Common myeloid progenitor, CD34-positive (primary cell): Measurements from ENCODE around the gene IL26.
A peak's percentile ranks its signal among the peaks of the same experiment; 100 is the strongest.
"Not testable (repeated sequence)": the region's sequence is repeated elsewhere in the genome, so short reads cannot be mapped to it uniquely, and the experiment has no call there.

Source experiments
- CTCF ChIA-PET: fragments of 350-600 bp; sonication (Branson Sonifier 250); formaldehyde crosslinking; loops from one replicate; lab custom pipeline; 2021; ENCODE audit warnings: antibody characterized with exemption; lab: Charles Lee
- POLR2A ChIA-PET: fragments of 350-600 bp; sonication (Branson Sonifier 250); formaldehyde crosslinking; loops from one replicate; lab custom pipeline; 2021; ENCODE audit warnings: antibody characterized with exemption; lab: Charles Lee
- DNase-seq, 3 donors: peaks; one replicate each; pipeline versions ENCODE4 v3.0.0 to v3.0.0-alpha.2; 2013
- H3K27ac ChIP-seq, 2 experiments: 1 replicate in 1 of 2; 2 replicates in 1 of 2; pipeline ENCODE4 v1.7.0; 2013; ENCODE audit warnings: inconsistent platforms in 2 of 2, low read length in 2 of 2, mild to moderate bottlenecking in 2 of 2, low read depth in 1 of 2, moderate library complexity in 1 of 2; ENCODE audit not compliant: severe bottlenecking in 2 of 2, insufficient read depth in 1 of 2, poor library complexity in 1 of 2
- H3K27me3 ChIP-seq, 5 experiments: replicated peaks in 2 of 5; 1 replicate in 3 of 5; 2 replicates in 2 of 5; pipeline versions ENCODE4 v1.6.1 to v1.7.0; 2013; ENCODE audit warnings: low read length in 4 of 5, mild to moderate bottlenecking in 2 of 5, moderate library complexity in 2 of 5, inconsistent platforms in 1 of 5; ENCODE audit not compliant: insufficient read depth in 5 of 5, control insufficient read depth in 4 of 5
- H3K36me3 ChIP-seq, 4 experiments: 1 replicate in 2 of 4; 2 replicates in 2 of 4; pipeline versions ENCODE4 v1.6.1 to v1.7.0; 2013; ENCODE audit warnings: low read length in 3 of 4, control low read depth in 1 of 4, mild to moderate bottlenecking in 1 of 4; ENCODE audit not compliant: control insufficient read depth in 4 of 4, insufficient read depth in 4 of 4
- H3K4me1 ChIP-seq, 4 experiments: 1 replicate in 3 of 4; 2 replicates in 1 of 4; pipeline versions ENCODE4 v1.6.1 to v1.7.1; 2013; ENCODE audit warnings: low read length in 3 of 4, mild to moderate bottlenecking in 3 of 4, control low read depth in 1 of 4, inconsistent platforms in 1 of 4, moderate library complexity in 1 of 4; ENCODE audit not compliant: control insufficient read depth in 4 of 4, insufficient read depth in 4 of 4; ENCODE audit errors: control extremely low read depth in 1 of 4
- H3K4me3 ChIP-seq, 7 experiments: 1 replicate in 4 of 7; 2 replicates in 3 of 7; pipeline versions ENCODE4 v1.5.1 to v1.7.0; 2013; ENCODE audit warnings: mild to moderate bottlenecking in 7 of 7, low read length in 6 of 7, moderate library complexity in 6 of 7, inconsistent platforms in 2 of 7, low read depth in 2 of 7, control low read depth in 1 of 7; ENCODE audit not compliant: insufficient read depth in 4 of 7, control insufficient read depth in 1 of 7; ENCODE audit errors: extremely low read depth in 1 of 7
- H3K9me3 ChIP-seq, 5 experiments: 1 replicate in 4 of 5; 2 replicates in 1 of 5; pipeline versions ENCODE4 v1.6.1 to v1.7.1; 2013; ENCODE audit warnings: low read length in 4 of 5, mild to moderate bottlenecking in 2 of 5, inconsistent platforms in 1 of 5, low read depth in 1 of 5, moderate library complexity in 1 of 5; ENCODE audit not compliant: control insufficient read depth in 4 of 5, insufficient read depth in 2 of 5; ENCODE audit errors: control extremely low read depth in 1 of 5
- WGBS: methylation state at CpG from one replicate; pipeline ENCODE4 v1.1.5; 2013; ENCODE audit not compliant: insufficient coverage; 5-methylcytosine and 5-hydroxymethylcytosine counted together

Gene IL26

DNA sequence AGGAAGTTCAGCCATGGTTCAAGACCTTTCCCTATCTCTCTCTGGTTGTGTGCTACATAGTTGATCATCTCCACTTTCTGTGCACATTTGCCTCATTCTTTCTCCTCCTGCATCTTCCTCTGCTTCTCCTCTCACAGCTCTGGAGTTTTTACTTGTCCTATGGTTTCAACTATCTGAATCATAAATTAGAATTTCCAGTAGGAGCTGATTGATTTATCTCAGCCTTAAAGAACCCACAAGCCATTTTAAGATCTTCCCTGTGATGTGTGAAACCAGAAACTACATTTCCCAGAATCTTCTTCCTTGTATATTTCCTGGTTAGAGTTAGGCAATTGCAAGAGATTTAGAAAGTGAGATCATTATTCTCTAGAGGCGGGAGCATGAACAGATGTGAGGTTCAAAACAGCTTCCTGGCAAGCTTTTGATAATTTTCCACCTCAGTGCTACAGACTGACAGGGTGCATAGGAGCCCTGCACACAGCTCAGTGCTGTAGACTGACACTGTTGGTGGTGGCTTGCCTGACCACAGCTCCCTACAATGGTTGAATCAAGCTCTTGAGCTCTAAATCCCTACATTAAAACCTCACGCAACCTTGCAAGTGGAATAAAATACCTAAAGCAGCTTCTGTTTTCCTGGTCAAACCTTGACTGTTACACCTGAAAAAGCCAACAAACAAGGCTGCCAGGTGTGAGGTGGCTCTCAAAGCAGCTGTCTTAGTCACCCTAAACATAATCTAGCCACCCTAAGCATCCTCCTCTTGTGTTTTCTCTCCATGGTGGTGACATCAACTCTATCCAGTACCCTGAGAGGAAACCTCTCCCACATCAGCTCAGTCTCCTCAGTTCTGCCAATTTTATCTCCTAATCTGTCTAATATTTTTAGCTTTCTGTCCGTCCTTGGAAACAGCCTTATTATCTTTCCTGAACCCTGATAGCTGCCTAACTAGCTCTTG is 44.5 kb downstream of the IL26 start:
- Histone ChIP-seq H3K4me3 (no peak overlapping the region), H3K9me3 (no peaks in the 10 kb centered on the region), H3K36me3 (no peaks in the 10 kb centered on the region), H3K27me3 (no peaks in the 10 kb centered on the region), H3K4me1 (no peaks in the 10 kb centered on the region), H3K27ac (no peak overlapping the region)
- peak in 1 of 3 donors; percentile 10 for DNase-seq
- CTCF ChIA-PET, result interaction anchor here (0.5 kb wide), 1 partner anchor 940 kb away, joined by 6 read pairs; no protein-coding TSS in a partner anchor
- 94% methylated on average over 2 of the region's 3 CpGs for WGBS
- POLR2A ChIA-PET, result no interaction called here

DNA sequence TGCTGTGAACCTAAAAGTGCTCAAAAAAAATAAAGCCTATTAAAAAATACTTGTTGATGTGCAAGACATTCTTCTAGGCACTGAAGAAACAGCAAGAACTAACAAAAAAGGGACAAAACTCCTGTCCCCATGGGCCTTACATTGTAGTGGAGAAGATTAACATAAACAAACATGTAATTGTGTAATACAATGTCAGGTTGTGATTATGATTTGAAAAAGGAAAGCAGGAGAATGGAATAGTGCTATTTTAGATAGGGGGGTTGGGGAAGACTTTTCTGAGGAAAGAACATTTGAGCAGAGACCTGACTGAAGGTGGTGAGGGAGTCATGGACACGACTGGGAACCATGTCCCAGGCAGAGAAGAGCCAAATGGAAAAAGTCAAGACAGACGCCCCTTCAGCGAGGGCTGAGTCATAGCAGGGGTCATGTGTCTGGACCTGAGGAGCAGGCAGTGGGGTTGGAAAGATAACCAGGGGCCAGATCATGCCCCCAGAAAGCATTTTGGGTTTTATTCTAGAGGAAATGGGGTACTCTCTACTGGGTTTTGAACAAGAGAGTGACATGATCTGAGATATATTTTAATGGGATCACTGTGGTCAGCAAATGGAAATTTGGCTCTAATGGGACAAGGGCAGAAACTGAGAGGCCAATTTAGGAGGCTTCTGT is 46.7 kb downstream of the IL26 start:
- H3K27me3 ChIP-seq, result no peaks in the 10 kb centered on the region
- 79% methylated on average over 3 of the region's 3 CpGs for WGBS
- ChIA-PET POLR2A (no interaction called here), CTCF (no interaction called here)
- no peak for DNase-seq
- H3K4me3 ChIP-seq, result no peak overlapping the region
- no peaks in the 10 kb centered on the region for H3K36me3 ChIP-seq
- no peaks in the 10 kb centered on the region for H3K9me3 ChIP-seq
- no peak overlapping the region for H3K27ac ChIP-seq
- H3K4me1 ChIP-seq, result no peaks in the 10 kb centered on the region

DNA sequence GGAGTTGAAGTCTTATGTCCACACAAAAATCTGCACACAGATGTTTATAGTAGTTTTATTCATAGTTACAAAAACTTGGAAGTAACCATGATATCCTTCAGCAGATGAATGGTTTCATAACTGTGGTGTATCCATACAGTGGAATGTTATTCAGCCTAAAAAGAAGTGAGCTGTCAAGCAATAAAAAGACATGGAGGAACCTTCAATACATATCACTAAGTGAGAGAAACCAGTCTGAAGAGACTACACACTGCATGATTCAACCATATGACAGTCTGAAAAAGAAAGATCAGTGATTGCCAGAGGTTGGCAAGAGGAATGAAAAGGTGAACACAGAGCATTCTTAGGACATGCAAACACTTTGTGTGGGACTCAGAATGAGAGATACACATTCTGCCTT is 47.4 kb downstream of the IL26 start:
- no peak overlapping the region for H3K27ac ChIP-seq
- POLR2A ChIA-PET, result no interaction called here
- no peaks in the 10 kb centered on the region for H3K36me3 ChIP-seq
- no peak for DNase-seq
- H3K4me1 ChIP-seq, result no peaks in the 10 kb centered on the region
- no peak overlapping the region for H3K4me3 ChIP-seq
- H3K27me3 ChIP-seq, result no peaks in the 10 kb centered on the region
- no peaks in the 10 kb centered on the region for H3K9me3 ChIP-seq
- CTCF ChIA-PET, result no interaction called here

DNA sequence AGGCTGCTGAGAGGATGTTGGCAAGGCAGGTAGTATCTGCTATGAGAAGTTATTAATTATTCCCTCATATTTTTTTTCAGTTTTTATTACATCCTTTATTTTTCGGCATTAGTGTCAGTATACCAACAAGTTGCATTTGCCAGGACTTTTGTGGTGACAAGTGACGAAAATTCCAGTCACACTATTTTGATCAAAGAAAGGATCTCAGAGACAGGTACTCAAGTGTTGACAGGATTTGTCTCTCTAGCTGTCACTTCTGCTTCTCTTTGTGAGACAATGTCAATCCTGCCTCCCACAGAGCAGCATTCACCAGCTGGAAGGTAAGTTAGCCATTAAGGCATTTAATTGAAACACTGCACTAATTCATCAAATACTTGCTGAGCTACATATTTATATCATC is 48.0 kb downstream of the IL26 start:
- Histone ChIP-seq H3K27me3 (no peaks in the 10 kb centered on the region), H3K4me3 (no peak overlapping the region), H3K4me1 (no peaks in the 10 kb centered on the region), H3K27ac (no peak overlapping the region), H3K9me3 (no peaks in the 10 kb centered on the region), H3K36me3 (no peaks in the 10 kb centered on the region)
- CTCF ChIA-PET, result no interaction called here
- DNase-seq, result no peak
- POLR2A ChIA-PET, result no interaction called here
- WGBS, result 100% methylated on average over 1 of the region's 2 CpGs

DNA sequence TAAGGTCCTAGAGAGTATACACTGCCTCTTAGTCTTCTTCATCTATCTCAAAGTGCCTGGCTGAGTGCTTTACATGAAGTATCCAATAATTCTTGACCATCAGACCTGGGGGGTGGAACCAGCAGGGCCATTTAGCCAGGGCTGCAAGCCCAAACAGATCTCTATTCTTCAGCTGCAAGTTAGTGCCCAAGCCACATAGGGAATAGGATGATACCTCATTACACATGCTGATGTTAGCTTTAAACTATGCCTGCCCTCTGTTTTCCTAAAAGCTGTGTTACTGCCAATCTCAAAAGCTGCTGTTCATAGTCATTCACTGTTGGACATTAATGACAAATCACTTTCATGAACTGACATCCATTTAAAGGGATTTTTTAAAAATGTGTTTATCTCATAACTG is 49.4 kb downstream of the IL26 start:
- H3K27me3 ChIP-seq, result no peaks in the 10 kb centered on the region
- ChIA-PET CTCF (no interaction called here), POLR2A (no interaction called here)
- H3K27ac ChIP-seq, result no peak overlapping the region
- H3K4me3 ChIP-seq, result no peak overlapping the region
- no peaks in the 10 kb centered on the region for H3K36me3 ChIP-seq
- no peaks in the 10 kb centered on the region for H3K4me1 ChIP-seq
- DNase-seq, result no peak
- H3K9me3 ChIP-seq, result no peaks in the 10 kb centered on the region

DNA sequence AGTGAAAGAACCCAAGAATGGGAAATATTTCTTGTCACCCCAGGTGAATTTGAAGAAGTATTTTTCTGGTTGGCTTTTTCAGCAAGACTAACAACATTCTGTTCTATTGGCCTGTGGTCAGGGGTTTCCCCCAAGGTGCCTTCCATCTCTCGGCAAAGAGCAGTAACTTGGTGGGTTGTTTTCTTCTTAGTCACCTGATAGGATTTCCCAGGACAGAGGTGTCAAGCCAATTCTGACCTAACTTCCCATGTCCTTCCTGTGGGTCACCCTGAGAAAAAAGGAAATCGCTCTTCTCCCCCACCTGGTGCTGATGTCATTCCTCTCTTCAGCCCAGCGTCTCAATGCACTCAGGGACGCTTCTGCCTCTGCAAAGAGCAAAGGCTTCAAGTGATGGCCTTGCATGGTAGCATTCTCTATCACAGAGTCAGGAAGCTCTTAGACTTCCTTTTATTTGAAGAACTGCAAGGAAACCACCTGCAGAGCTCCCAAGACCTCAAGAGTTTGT is 50.0 kb downstream of the IL26 start:
- Histone ChIP-seq H3K27me3 (no peaks in the 10 kb centered on the region), H3K4me3 (no peak overlapping the region), H3K36me3 (no peaks in the 10 kb centered on the region), H3K27ac (no peak overlapping the region), H3K9me3 (no peaks in the 10 kb centered on the region), H3K4me1 (no peaks in the 10 kb centered on the region)
- ChIA-PET CTCF (no interaction called here), POLR2A (no interaction called here)
- WGBS, result 73% methylated on average over 4 of the region's 4 CpGs
- DNase-seq, result peak in 2 of 3 donors; percentile 19 to 27

DNA sequence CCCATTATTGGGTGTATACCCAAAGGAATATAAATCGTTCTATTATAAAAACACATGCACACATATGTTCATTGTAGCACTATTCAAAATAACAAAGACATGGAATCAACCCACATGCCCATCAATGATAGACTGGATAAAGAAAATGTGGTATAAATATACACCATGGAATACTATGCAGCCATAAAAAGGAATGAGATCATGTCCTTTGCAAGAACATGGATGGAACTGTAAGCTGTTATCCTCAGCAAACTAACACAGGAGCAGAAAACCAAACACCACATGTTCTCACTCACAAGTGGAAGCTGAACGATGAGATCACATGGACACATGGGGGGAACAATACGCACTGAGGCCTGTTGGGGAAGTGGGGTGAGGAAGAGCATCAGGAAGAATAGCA is 50.8 kb downstream of the IL26 start:
- H3K4me1 ChIP-seq, H3K36me3 ChIP-seq, H3K27me3 ChIP-seq, H3K27ac ChIP-seq, POLR2A ChIA-PET, H3K9me3 ChIP-seq, DNase-seq, CTCF ChIA-PET, H3K4me3 ChIP-seq: not testable (repeated sequence)
- WGBS, result no CpG with 5 or more reads among the region's 3 CpGs
